ENCODE data around the gene ETV3.
A peak's percentile ranks its signal among the peaks of the same experiment; 100 is the strongest.

Gene ETV3

GRCh38 chr1:157161901-157162300, 23.7 kb upstream of the ETV3 start:
- DNase-seq: no peak

GRCh38 chr1:157158967-157159366, 20.8 kb upstream of the ETV3 start:
- DNase-seq: no peak

GRCh38 chr1:157157501-157158190, 19.5 kb upstream of the ETV3 start:
- no peak for DNase-seq

- DNase-seq: peak in 11 of 14 donors; percentile 11 to 68 (median 39)
Observed at GRCh38 chr1:157156058-157156541, 17.9 kb upstream of the ETV3 start.

- DNase-seq: no peak
Observed at GRCh38 chr1:157155658-157156057, 17.5 kb upstream of the ETV3 start.

GRCh38 chr1:157154940-157155514, 16.8 kb upstream of the ETV3 start:
- peak in 2 of 14 donors; percentile 4 to 14 for DNase-seq

- no peak for DNase-seq
Observed at GRCh38 chr1:157154291-157154690, 16.1 kb upstream of the ETV3 start.

- no peak for DNase-seq
Observed at GRCh38 chr1:157153746-157154145, 15.6 kb upstream of the ETV3 start.

- no peak for DNase-seq
Observed at GRCh38 chr1:157152510-157152909, 14.3 kb upstream of the ETV3 start.

- no peak for DNase-seq
Observed at GRCh38 chr1:157151506-157151905, 13.3 kb upstream of the ETV3 start.

- no peak for DNase-seq
Observed at GRCh38 chr1:157151073-157151472, 12.9 kb upstream of the ETV3 start.

- no peak for DNase-seq
Observed at GRCh38 chr1:157150631-157151030, 12.4 kb upstream of the ETV3 start.

- DNase-seq: no peak
Observed at GRCh38 chr1:157147906-157148700, 9.9 kb upstream of the ETV3 start.

- DNase-seq: no peak
Observed at GRCh38 chr1:157147037-157147436, 8.8 kb upstream of the ETV3 start.

- no peak for DNase-seq
Observed at GRCh38 chr1:157146244-157146643, 8.0 kb upstream of the ETV3 start.

GRCh38 chr1:157145076-157145475, 6.9 kb upstream of the ETV3 start:
- no peak for DNase-seq

GRCh38 chr1:157144509-157144908, 6.3 kb upstream of the ETV3 start:
- no peak for DNase-seq

GRCh38 chr1:157142765-157143423, 4.7 kb upstream of the ETV3 start:
- no peak for DNase-seq

- no peak for DNase-seq
Observed at GRCh38 chr1:157142201-157142600, 4.0 kb upstream of the ETV3 start.

- DNase-seq: no peak
Observed at GRCh38 chr1:157141212-157141855, 3.1 kb upstream of the ETV3 start.

GRCh38 chr1:157140063-157140588, 1.9 kb upstream of the ETV3 start:
- DNase-seq: no peak

- DNase-seq: no peak
Observed at GRCh38 chr1:157139052-157139715, 989 bp upstream of the ETV3 start.
